ENCODE results near the gene SLX9. TPM values are rescaled to one million over a fixed set of nuclear protein-coding genes. Genes with fewer than 3 reads are reported as not detected.
"Not testable (repeated sequence)": the region's sequence is repeated elsewhere in the genome, so short reads cannot be mapped to it uniquely, and the experiment has no call there.

The SLX9 gene
- total RNA-seq, 6 experiments from 2014 or later, result 27.7 to 34.7 (median 31.5) TPM

- peaks cover 16% of the 10 kb centered on the region for H3K4me1 Mint-ChIP-seq (ENCODE audit: low read depth)
- no peak overlapping the region for H3K27ac Mint-ChIP-seq
- H3K4me3 Mint-ChIP-seq, result no peak overlapping the region
- peak; percentile 27; the same call in 1 of the 2 replicates for TF ChIP-seq CTCF (IDR thresholded peaks at IDR 0.05)
- H3K9me3 Mint-ChIP-seq, result no peaks in the 10 kb centered on the region
- DNase-seq, result no peak
- peaks cover 13% of the 10 kb centered on the region for H3K27me3 Mint-ChIP-seq (ENCODE audit: insufficient read depth)
- H3K36me3 Mint-ChIP-seq (ENCODE audit: low read depth), result no peaks in the 10 kb centered on the region
Observed at GRCh38 chr21:44911384-44912157, 28.3 kb upstream of the SLX9 start.

GRCh38 chr21:44912158-44912473 lies 27.7 kb upstream of the SLX9 start:
- DNase-seq, result no peak
- no peak overlapping the region for H3K4me3 Mint-ChIP-seq

GRCh38 chr21:44912506-44913412 lies 27.1 kb upstream of the SLX9 start:
- H3K4me3 Mint-ChIP-seq; H3K27ac Mint-ChIP-seq; H3K9me3 Mint-ChIP-seq; H3K36me3 Mint-ChIP-seq (ENCODE audit: low read depth); DNase-seq: not testable (repeated sequence)
- H3K4me1 Mint-ChIP-seq (ENCODE audit: low read depth), result peaks cover 16% of the 10 kb centered on the region
- H3K27me3 Mint-ChIP-seq (ENCODE audit: insufficient read depth), result peaks cover 16% of the 10 kb centered on the region

More at GRCh38 chr21:44912158-44912473, 27.7 kb upstream of the SLX9 start:
- H3K9me3 Mint-ChIP-seq, result no peaks in the 10 kb centered on the region
- H3K27me3 Mint-ChIP-seq (ENCODE audit: insufficient read depth), result peaks cover 15% of the 10 kb centered on the region
- no peaks in the 10 kb centered on the region for H3K36me3 Mint-ChIP-seq (ENCODE audit: low read depth)
- no peak for TF ChIP-seq CTCF (IDR thresholded peaks at IDR 0.05)
- H3K27ac Mint-ChIP-seq, result no peak overlapping the region
- peaks cover 16% of the 10 kb centered on the region for H3K4me1 Mint-ChIP-seq (ENCODE audit: low read depth)

- Mint-ChIP-seq H3K9me3 (no peaks in the 10 kb centered on the region), H3K36me3 (ENCODE audit: low read depth) (no peaks in the 10 kb centered on the region), H3K27me3 (ENCODE audit: insufficient read depth) (peaks cover 16% of the 10 kb centered on the region), H3K4me3 (no peak overlapping the region), H3K27ac (no peak overlapping the region), H3K4me1 (ENCODE audit: low read depth) (peaks cover 16% of the 10 kb centered on the region)
- TF ChIP-seq CTCF (IDR thresholded peaks at IDR 0.05), result no peak
- no peak for DNase-seq
Observed at GRCh38 chr21:44913425-44914175, 26.2 kb upstream of the SLX9 start.

- Mint-ChIP-seq H3K9me3 (no peaks in the 10 kb centered on the region), H3K27ac (no peak overlapping the region), H3K4me1 (ENCODE audit: low read depth) (peaks cover 16% of the 10 kb centered on the region), H3K27me3 (ENCODE audit: insufficient read depth) (peaks cover 16% of the 10 kb centered on the region), H3K4me3 (no peak overlapping the region), H3K36me3 (ENCODE audit: low read depth) (no peaks in the 10 kb centered on the region)
- no peak for TF ChIP-seq CTCF (IDR thresholded peaks at IDR 0.05)
- no peak for DNase-seq
Observed at GRCh38 chr21:44914176-44914874, 25.5 kb upstream of the SLX9 start.

Data from HFFc6 (cell line).